ENCODE results near the gene GRID1.

Gene GRID1

GRCh38 chr10:86330778-86331763 lies 35.5 kb downstream of the GRID1 start:
- H3K14ac ChIP-seq (ENCODE audit: low read length in 2 of 2), result peak overlapping the region in 1 of 2 experiments; percentile 30
- H3K27me3 ChIP-seq (ENCODE audit: control insufficient read depth in 1 of 2, insufficient read depth in 1 of 2, low read length in 2 of 2), result peaks cover 12 to 15% of the 10 kb centered on the region in 2 experiments
- no peaks in the 10 kb centered on the region for H3K9me3 ChIP-seq (ENCODE audit: control insufficient read depth, low read length)
- H3K4me2 ChIP-seq (ENCODE audit: low read length, poor library complexity, severe bottlenecking), result no peak overlapping the region
- no peak overlapping the region for H3K4ac ChIP-seq (ENCODE audit: low read depth in 1 of 2, low read length in 2 of 2)
- no peak overlapping the region for H4K91ac ChIP-seq (ENCODE audit: low read length)
- H3K79me1 ChIP-seq (replicated peaks; ENCODE audit: low read length, poor library complexity, severe bottlenecking), result no peaks in the 10 kb centered on the region
- no peak overlapping the region for H3K23ac ChIP-seq (ENCODE audit: low read length in 2 of 2)
- no peak overlapping the region for H4K8ac ChIP-seq (ENCODE audit: low read length)
- no peak overlapping the region for H2BK120ac ChIP-seq (ENCODE audit: low read depth, low read length)
- H3K18ac ChIP-seq (ENCODE audit: low read depth in 1 of 2, low read length in 2 of 2), result no peak overlapping the region
- no peak overlapping the region for H2BK5ac ChIP-seq (ENCODE audit: low read depth, low read length, poor library complexity, severe bottlenecking)
- no peak overlapping the region for H2AK5ac ChIP-seq (ENCODE audit: low read length, severe bottlenecking)
- H2AFZ ChIP-seq (ENCODE audit: low read depth, low read length), result no peak overlapping the region
- no peak overlapping the region for H3K27ac ChIP-seq (ENCODE audit: low read length, poor library complexity, severe bottlenecking)
- H3K4me3 ChIP-seq (ENCODE audit: insufficient read depth in 1 of 2, low read depth in 1 of 2, low read length in 2 of 2), result no peak overlapping the region
- 71% methylated on average over 9 of the region's 10 CpGs for WGBS
- no peak overlapping the region for H3K9ac ChIP-seq (ENCODE audit: low read length)
- no peaks in the 10 kb centered on the region for H3K4me1 ChIP-seq (ENCODE audit: control insufficient read depth, insufficient read depth, low read depth, low read length)
- H2BK15ac ChIP-seq (ENCODE audit: low read depth, poor library complexity, severe bottlenecking), result no peak overlapping the region
- no peaks in the 10 kb centered on the region for H3K36me3 ChIP-seq (ENCODE audit: control insufficient read depth in 1 of 2, insufficient read depth in 2 of 2, low read depth in 1 of 2, low read length in 2 of 2)
- H2BK12ac ChIP-seq (ENCODE audit: low read length in 2 of 2), result no peak overlapping the region
- no peak for DNase-seq

DNA sequence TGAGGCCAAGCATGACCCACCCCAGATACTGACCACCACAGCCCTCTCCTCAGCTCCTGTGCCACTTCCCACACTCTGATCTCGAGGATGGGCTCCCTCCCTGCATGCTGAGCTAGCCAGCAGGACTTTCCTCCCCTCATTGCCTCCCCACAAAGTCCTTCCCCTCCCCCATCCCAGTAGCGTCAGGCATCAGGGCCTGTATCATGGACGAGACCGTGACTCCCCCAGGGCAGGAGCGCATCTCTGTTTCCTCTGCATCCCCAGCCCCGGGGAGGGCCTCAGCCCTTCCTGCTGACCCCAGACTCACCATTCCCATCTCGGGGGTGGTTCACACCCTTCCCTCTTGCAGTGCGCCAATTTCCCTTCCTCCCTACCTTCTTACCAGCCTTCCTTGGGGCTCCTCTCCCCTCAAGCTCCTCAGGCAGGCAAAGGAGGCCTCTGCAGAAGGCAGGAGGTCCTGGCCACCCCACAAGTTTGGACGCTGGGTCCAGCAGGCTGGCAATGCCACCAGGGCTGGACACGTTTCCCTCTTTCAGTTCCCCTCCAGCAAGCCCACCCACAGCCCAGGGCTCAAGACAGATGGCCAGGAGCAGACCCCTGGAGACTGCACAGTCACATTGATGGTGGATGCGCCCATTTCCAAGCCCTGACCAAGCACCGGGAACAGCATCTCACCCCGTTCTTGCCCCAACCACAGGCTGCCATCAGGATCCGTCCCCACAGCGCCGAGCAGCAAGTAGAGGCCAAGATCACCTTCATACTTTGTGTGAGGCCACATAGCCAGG lies 36.5 kb downstream of the GRID1 start:
- no peak for DNase-seq
- whole genome bisulfite sequencing, result 75% methylated on average over 16 of the region's 16 CpGs
- Histone ChIP-seq H3K4ac (ENCODE audit: low read depth in 1 of 2, low read length in 2 of 2) (no peak overlapping the region), H3K14ac (ENCODE audit: low read length in 2 of 2) (no peak overlapping the region), H3K27ac (ENCODE audit: low read length, poor library complexity, severe bottlenecking) (no peak overlapping the region), H2BK120ac (ENCODE audit: low read depth, low read length) (no peak overlapping the region), H3K9ac (ENCODE audit: low read length) (no peak overlapping the region), H3K79me1 (replicated peaks; ENCODE audit: low read length, poor library complexity, severe bottlenecking) (no peaks in the 10 kb centered on the region), H3K4me2 (ENCODE audit: low read length, poor library complexity, severe bottlenecking) (no peak overlapping the region), H2AFZ (ENCODE audit: low read depth, low read length) (no peak overlapping the region), H2BK5ac (ENCODE audit: low read depth, low read length, poor library complexity, severe bottlenecking) (no peak overlapping the region), H3K4me3 (ENCODE audit: insufficient read depth in 1 of 2, low read depth in 1 of 2, low read length in 2 of 2) (no peak overlapping the region), H2AK5ac (ENCODE audit: low read length, severe bottlenecking) (no peak overlapping the region), H3K27me3 (ENCODE audit: control insufficient read depth in 1 of 2, insufficient read depth in 1 of 2, low read length in 2 of 2) (peaks cover 9 to 11% of the 10 kb centered on the region in 2 experiments), H4K8ac (ENCODE audit: low read length) (no peak overlapping the region), H3K36me3 (ENCODE audit: control insufficient read depth in 1 of 2, insufficient read depth in 2 of 2, low read depth in 1 of 2, low read length in 2 of 2) (no peaks in the 10 kb centered on the region), H3K23ac (ENCODE audit: low read length in 2 of 2) (no peak overlapping the region), H4K91ac (ENCODE audit: low read length) (no peak overlapping the region), H2BK15ac (ENCODE audit: low read depth, poor library complexity, severe bottlenecking) (no peak overlapping the region), H3K4me1 (ENCODE audit: control insufficient read depth, insufficient read depth, low read depth, low read length) (no peaks in the 10 kb centered on the region), H3K9me3 (ENCODE audit: control insufficient read depth, low read length) (no peaks in the 10 kb centered on the region), H2BK12ac (ENCODE audit: low read length in 2 of 2) (no peak overlapping the region), H3K18ac (ENCODE audit: low read depth in 1 of 2, low read length in 2 of 2) (no peak overlapping the region)

DNA sequence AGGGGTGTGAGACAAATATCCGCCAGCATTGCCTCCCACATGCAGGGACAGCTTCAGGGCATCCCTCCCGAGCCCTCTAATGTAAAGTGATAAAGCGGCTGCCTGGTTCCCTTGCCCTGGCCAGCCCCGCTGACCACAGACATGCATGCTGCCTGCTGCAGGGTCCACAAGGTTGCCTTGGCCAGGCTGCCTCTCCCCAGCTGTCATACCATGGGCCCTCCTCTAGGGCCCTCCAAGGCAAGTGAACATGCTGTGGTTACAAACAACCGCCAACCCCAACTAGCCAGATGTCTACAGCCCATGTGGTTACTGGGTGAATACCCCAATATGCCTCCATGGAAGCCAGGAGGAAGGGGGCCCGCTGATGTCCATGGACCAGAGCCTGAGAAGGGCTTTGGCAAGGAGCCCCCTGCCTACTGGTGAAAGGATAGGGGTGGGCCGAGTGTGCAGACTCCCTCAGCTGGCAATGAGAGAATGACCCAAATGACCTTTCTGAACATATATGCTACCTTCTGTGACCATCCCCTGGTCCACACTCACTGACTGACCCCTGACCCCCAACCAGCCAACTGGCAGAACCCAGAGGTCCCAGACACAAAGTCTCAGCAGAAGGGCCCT lies 37.4 kb downstream of the GRID1 start:
- Histone ChIP-seq H3K14ac (ENCODE audit: low read length in 2 of 2) (no peak overlapping the region), H3K27me3 (ENCODE audit: control insufficient read depth in 1 of 2, insufficient read depth in 1 of 2, low read length in 2 of 2) (peaks cover 3 to 10% of the 10 kb centered on the region in 2 experiments), H3K18ac (ENCODE audit: low read depth in 1 of 2, low read length in 2 of 2) (no peak overlapping the region), H3K4me3 (ENCODE audit: insufficient read depth in 1 of 2, low read depth in 1 of 2, low read length in 2 of 2) (no peak overlapping the region), H2AFZ (ENCODE audit: low read depth, low read length) (no peak overlapping the region), H3K9me3 (ENCODE audit: control insufficient read depth, low read length) (no peaks in the 10 kb centered on the region), H3K27ac (ENCODE audit: low read length, poor library complexity, severe bottlenecking) (no peak overlapping the region), H3K4me1 (ENCODE audit: control insufficient read depth, insufficient read depth, low read depth, low read length) (no peaks in the 10 kb centered on the region), H3K9ac (ENCODE audit: low read length) (no peak overlapping the region), H4K8ac (ENCODE audit: low read length) (no peak overlapping the region), H3K23ac (ENCODE audit: low read length in 2 of 2) (no peak overlapping the region), H2AK5ac (ENCODE audit: low read length, severe bottlenecking) (no peak overlapping the region), H3K4me2 (ENCODE audit: low read length, poor library complexity, severe bottlenecking) (no peak overlapping the region), H4K91ac (ENCODE audit: low read length) (no peak overlapping the region), H2BK15ac (ENCODE audit: low read depth, poor library complexity, severe bottlenecking) (no peak overlapping the region), H3K36me3 (ENCODE audit: control insufficient read depth in 1 of 2, insufficient read depth in 2 of 2, low read depth in 1 of 2, low read length in 2 of 2) (no peaks in the 10 kb centered on the region), H3K4ac (ENCODE audit: low read depth in 1 of 2, low read length in 2 of 2) (no peak overlapping the region), H3K79me1 (replicated peaks; ENCODE audit: low read length, poor library complexity, severe bottlenecking) (no peaks in the 10 kb centered on the region), H2BK120ac (ENCODE audit: low read depth, low read length) (no peak overlapping the region), H2BK5ac (ENCODE audit: low read depth, low read length, poor library complexity, severe bottlenecking) (no peak overlapping the region), H2BK12ac (ENCODE audit: low read length in 2 of 2) (no peak overlapping the region)
- 79% methylated on average over 7 of the region's 7 CpGs for WGBS
- no peak for DNase-seq

Measured in mesenchymal stem cell (in vitro differentiated cells and primary cell).